Activated naive CD4-positive, alpha-beta T cell treated with anti-CD3 and anti-CD28 coated beads for 36 hours (primary cell): Measurements from ENCODE around the gene HELZ. TPM values are rescaled to one million over a fixed set of nuclear protein-coding genes. Genes with fewer than 3 reads are reported as not detected.

Source experiments
- CTCF ChIA-PET: fragments of 350-600 bp; sonication (Branson Sonifier 250); formaldehyde crosslinking; loops from one replicate; lab custom pipeline; 2021; ENCODE audit warnings: antibody characterized with exemption; lab: Charles Lee
- DNase-seq: peaks from one replicate; pipeline ENCODE4 v3.0.0-alpha.2; 2020
- H3K27ac Mint-ChIP-seq: one replicate; pipeline ENCODE4 v1.8.0; 2021; ENCODE audit warnings: mild to moderate bottlenecking, mixed read lengths
- H3K27me3 Mint-ChIP-seq: one replicate; pipeline ENCODE4 v1.8.0; 2021; ENCODE audit warnings: low read depth, mixed read lengths
- H3K36me3 Mint-ChIP-seq: one replicate; pipeline ENCODE4 v1.8.0; 2021; ENCODE audit warnings: low read depth, mixed read lengths
- H3K4me1 Mint-ChIP-seq: one replicate; pipeline ENCODE4 v1.8.0; 2021; ENCODE audit warnings: low read depth, mixed read lengths
- H3K4me3 Mint-ChIP-seq: one replicate; pipeline ENCODE4 v1.8.0; 2021; ENCODE audit warnings: mild to moderate bottlenecking, moderate library complexity, mixed read lengths
- H3K9me3 Mint-ChIP-seq: one replicate; pipeline ENCODE4 v1.8.0; 2021; ENCODE audit warnings: mixed read lengths
- intact Hi-C: fragments of 100-400 bp; cut with micrococcal nuclease; formaldehyde crosslinking; loops from one replicate; pipeline ENCODE4 v1.15.1; 2023
- total RNA-seq, 2 experiments: library from RNA; stranded (reverse); gene quantifications; one replicate each; pipeline ENCODE4 v1.2.3, GENCODE V29; 2021

HELZ gene
- total RNA-seq, 2 experiments from 2014 or later = 34.7 to 39.5 TPM

- CTCF ChIA-PET = interaction anchor here (0.5 to 0.6 kb wide), 2 partner anchors 49 to 229 kb away, joined by 3 to 4 read pairs; no protein-coding TSS in a partner anchor
- no peaks in the 10 kb centered on the region for H3K9me3 Mint-ChIP-seq
- peaks cover 46% of the 10 kb centered on the region for H3K4me1 Mint-ChIP-seq
- H3K27ac Mint-ChIP-seq = no peak overlapping the region
- DNase-seq = no peak
- no peaks in the 10 kb centered on the region for H3K27me3 Mint-ChIP-seq
- H3K36me3 Mint-ChIP-seq = peaks cover 31% of the 10 kb centered on the region
- H3K4me3 Mint-ChIP-seq = no peak overlapping the region
- intact Hi-C loops = loop anchor here (10.0 kb wide), 1 partner anchor 583 kb away; the partner anchor contains the start of gene BPTF
These were observed 3.2 kb downstream of the HELZ start for GRCh38 chr17:67241719-67242341.

- DNase-seq = no peak
- H3K4me3 Mint-ChIP-seq = no peak overlapping the region
- H3K36me3 Mint-ChIP-seq = peaks cover 40% of the 10 kb centered on the region
- no peaks in the 10 kb centered on the region for H3K27me3 Mint-ChIP-seq
- H3K27ac Mint-ChIP-seq = no peak overlapping the region
- H3K9me3 Mint-ChIP-seq = no peaks in the 10 kb centered on the region
- intact Hi-C loops = no loop called here
- CTCF ChIA-PET = interaction anchor here (1.7 kb wide), 1 partner anchor 18 kb away, joined by 6 read pairs; no protein-coding TSS in a partner anchor
- H3K4me1 Mint-ChIP-seq = peaks cover 50% of the 10 kb centered on the region
These were observed 5.4 kb downstream of the HELZ start for GRCh38 chr17:67239597-67239996.

- H3K9me3 Mint-ChIP-seq = no peaks in the 10 kb centered on the region
- intact Hi-C loops = no loop called here
- no peak overlapping the region for H3K27ac Mint-ChIP-seq
- CTCF ChIA-PET = interaction anchor here (1.7 kb wide), 1 partner anchor 17 kb away, joined by 6 read pairs; no protein-coding TSS in a partner anchor
- H3K4me1 Mint-ChIP-seq = peaks cover 50% of the 10 kb centered on the region
- H3K4me3 Mint-ChIP-seq = no peak overlapping the region
- DNase-seq = no peak
- peaks cover 41% of the 10 kb centered on the region for H3K36me3 Mint-ChIP-seq
- no peaks in the 10 kb centered on the region for H3K27me3 Mint-ChIP-seq
These were observed 6.0 kb downstream of the HELZ start for GRCh38 chr17:67238991-67239390.

- Mint-ChIP-seq H3K36me3 (peaks cover 30% of the 10 kb centered on the region), H3K4me1 (peaks cover 29% of the 10 kb centered on the region), H3K27ac (no peak overlapping the region), H3K27me3 (no peaks in the 10 kb centered on the region), H3K9me3 (no peaks in the 10 kb centered on the region), H3K4me3 (no peak overlapping the region)
- CTCF ChIA-PET = interaction anchor here (0.9 kb wide), 1 partner anchor 9 kb away, joined by 3 read pairs; no protein-coding TSS in a partner anchor
- no peak for DNase-seq
- intact Hi-C loops = no loop called here
These were observed 12.6 kb downstream of the HELZ start for GRCh38 chr17:67232441-67232840.

GRCh38 chr17:67229109-67229955 is 15.7 kb downstream of the HELZ start:
- intact Hi-C loops = no loop called here
- H3K27ac Mint-ChIP-seq = no peak overlapping the region
- H3K4me1 Mint-ChIP-seq = peaks cover 33% of the 10 kb centered on the region
- H3K27me3 Mint-ChIP-seq = no peaks in the 10 kb centered on the region
- CTCF ChIA-PET = interaction anchor here (0.7 kb wide), 2 partner anchors 50 to 350 kb away, joined by 3 to 4 read pairs; no protein-coding TSS in a partner anchor
- no peaks in the 10 kb centered on the region for H3K9me3 Mint-ChIP-seq
- H3K36me3 Mint-ChIP-seq = peaks cover 27% of the 10 kb centered on the region
- no peak for DNase-seq
- no peak overlapping the region for H3K4me3 Mint-ChIP-seq

- no peaks in the 10 kb centered on the region for H3K27me3 Mint-ChIP-seq
These were observed 17.5 kb downstream of the HELZ start for GRCh38 chr17:67227488-67227887.

GRCh38 chr17:67225316-67225715 is 19.7 kb downstream of the HELZ start:
- Mint-ChIP-seq H3K36me3 (peaks cover 21% of the 10 kb centered on the region), H3K9me3 (no peaks in the 10 kb centered on the region), H3K4me3 (no peak overlapping the region), H3K27me3 (no peaks in the 10 kb centered on the region), H3K27ac (no peak overlapping the region), H3K4me1 (peaks cover 43% of the 10 kb centered on the region)
- no peak for DNase-seq
- CTCF ChIA-PET = no interaction called here
- intact Hi-C loops = no loop called here

More at GRCh38 chr17:67227488-67227887, 17.5 kb downstream of the HELZ start:
- DNase-seq = no peak
- H3K4me3 Mint-ChIP-seq = no peak overlapping the region
- CTCF ChIA-PET = no interaction called here
- intact Hi-C loops = no loop called here
- peaks cover 40% of the 10 kb centered on the region for H3K4me1 Mint-ChIP-seq
- no peak overlapping the region for H3K27ac Mint-ChIP-seq
- H3K9me3 Mint-ChIP-seq = no peaks in the 10 kb centered on the region
- peaks cover 27% of the 10 kb centered on the region for H3K36me3 Mint-ChIP-seq

- Mint-ChIP-seq H3K4me1 (peaks cover 43% of the 10 kb centered on the region), H3K4me3 (no peak overlapping the region), H3K27me3 (no peaks in the 10 kb centered on the region), H3K36me3 (peaks cover 21% of the 10 kb centered on the region), H3K9me3 (no peaks in the 10 kb centered on the region), H3K27ac (no peak overlapping the region)
- intact Hi-C loops = loop anchor here (5.0 kb wide), 1 partner anchor 33 kb away; no protein-coding TSS in a partner anchor
- CTCF ChIA-PET = interaction anchor here (5.6 kb wide), 1 partner anchor 68 kb away, joined by 49 read pairs; no protein-coding TSS in a partner anchor
- DNase-seq = no peak
These were observed 20.3 kb downstream of the HELZ start for GRCh38 chr17:67224736-67225135.

GRCh38 chr17:67223924-67224323 is 21.1 kb downstream of the HELZ start:
- intact Hi-C loops = loop anchor here (5.0 kb wide), 1 partner anchor 33 kb away; no protein-coding TSS in a partner anchor
- peaks cover 21% of the 10 kb centered on the region for H3K36me3 Mint-ChIP-seq

GRCh38 chr17:67221062-67221998 is 23.7 kb downstream of the HELZ start:
- Mint-ChIP-seq H3K36me3 (peaks cover 14% of the 10 kb centered on the region), H3K27me3 (no peaks in the 10 kb centered on the region), H3K9me3 (no peaks in the 10 kb centered on the region), H3K4me3 (no peak overlapping the region), H3K27ac (no peak overlapping the region), H3K4me1 (peaks cover 23% of the 10 kb centered on the region)
- DNase-seq = peak; percentile 52
- intact Hi-C loops = loop anchor here (1.0 to 5.0 kb wide), 2 partner anchors 36 to 72 kb away; no protein-coding TSS in a partner anchor
- CTCF ChIA-PET = interaction anchor here (0.6 to 5.6 kb wide), 13 partner anchors 12 to 1479 kb away, joined by 3 to 49 read pairs (median 6); no protein-coding TSS in a partner anchor

More at GRCh38 chr17:67223924-67224323, 21.1 kb downstream of the HELZ start:
- Mint-ChIP-seq H3K9me3 (no peaks in the 10 kb centered on the region), H3K27ac (no peak overlapping the region), H3K4me1 (peaks cover 38% of the 10 kb centered on the region), H3K4me3 (no peak overlapping the region), H3K27me3 (no peaks in the 10 kb centered on the region)
- no peak for DNase-seq
- CTCF ChIA-PET = interaction anchor here (0.6 to 5.6 kb wide), 3 partner anchors 9 to 143 kb away, joined by 3 to 49 read pairs (median 3); no protein-coding TSS in a partner anchor

- H3K4me1 Mint-ChIP-seq = peaks cover 10% of the 10 kb centered on the region
These were observed 26.5 kb downstream of the HELZ start for GRCh38 chr17:67218385-67218950.

More at GRCh38 chr17:67218385-67218950, 26.5 kb downstream of the HELZ start:
- no peak overlapping the region for H3K27ac Mint-ChIP-seq
- no peaks in the 10 kb centered on the region for H3K9me3 Mint-ChIP-seq
- CTCF ChIA-PET = interaction anchor here (1.4 kb wide), 1 partner anchor 17 kb away, joined by 3 read pairs; no protein-coding TSS in a partner anchor
- no peak overlapping the region for H3K4me3 Mint-ChIP-seq
- no peak for DNase-seq
- no peaks in the 10 kb centered on the region for H3K27me3 Mint-ChIP-seq
- intact Hi-C loops = no loop called here
- peaks cover 11% of the 10 kb centered on the region for H3K36me3 Mint-ChIP-seq
